GM23248 (cell line): ENCODE data around the gene NUP188.

Experiments used
- EZH2 ChIP-seq: fragments of 200-600 bp; sonication (generic); IDR thresholded peaks from 2 replicates; pipeline ENCODE4 v1.6.1; 2018; ENCODE audit warnings: antibody characterized with exemption, mild to moderate bottlenecking; ENCODE audit not compliant: insufficient read depth, poor library complexity, severe bottlenecking
- EZH2phosphoT487 ChIP-seq: fragments of 200-600 bp; sonication (generic); IDR thresholded peaks from 2 replicates; pipeline ENCODE4 v1.6.1; 2018; ENCODE audit warnings: antibody characterized with exemption, moderate library complexity, mild to moderate bottlenecking, low read depth; ENCODE audit not compliant: insufficient read depth

GRCh38 chr9:129005336-129005997, 58.0 kb downstream of the NUP188 start:
- TF ChIP-seq EZH2phosphoT487 (no peak), EZH2 (no peak)
